ENCODE results near the gene GBF1. TPM values are rescaled to one million over a fixed set of nuclear protein-coding genes. Genes with fewer than 3 reads are reported as not detected.

The GBF1 gene
- total and polyA plus RNA-seq, 11 donors = 15.5 to 70.0 (median 48.2) TPM

- ATAC-seq = peak in 3 of 4 donors; percentile 30 to 46 (median 42)
- H3K27ac ChIP-seq = peak overlapping the region in 1 of 12 donors; percentile 4
Measured at GRCh38 chr10:102274062-102274461, 28.7 kb downstream of the GBF1 start.

GRCh38 chr10:102275343-102275742 lies 30.0 kb downstream of the GBF1 start:
- intact Hi-C loops (cut with DNase I) = no loop called here
- 57 to 83% (median 72%) methylated on average over 2 of the region's 2 CpGs for WGBS, 4 donors
- no peaks in the 10 kb centered on the region for H3K9me3 ChIP-seq
- no peak for TF ChIP-seq POLR2A (IDR thresholded peaks at IDR 0.05)
- TF ChIP-seq, protein P1, sequence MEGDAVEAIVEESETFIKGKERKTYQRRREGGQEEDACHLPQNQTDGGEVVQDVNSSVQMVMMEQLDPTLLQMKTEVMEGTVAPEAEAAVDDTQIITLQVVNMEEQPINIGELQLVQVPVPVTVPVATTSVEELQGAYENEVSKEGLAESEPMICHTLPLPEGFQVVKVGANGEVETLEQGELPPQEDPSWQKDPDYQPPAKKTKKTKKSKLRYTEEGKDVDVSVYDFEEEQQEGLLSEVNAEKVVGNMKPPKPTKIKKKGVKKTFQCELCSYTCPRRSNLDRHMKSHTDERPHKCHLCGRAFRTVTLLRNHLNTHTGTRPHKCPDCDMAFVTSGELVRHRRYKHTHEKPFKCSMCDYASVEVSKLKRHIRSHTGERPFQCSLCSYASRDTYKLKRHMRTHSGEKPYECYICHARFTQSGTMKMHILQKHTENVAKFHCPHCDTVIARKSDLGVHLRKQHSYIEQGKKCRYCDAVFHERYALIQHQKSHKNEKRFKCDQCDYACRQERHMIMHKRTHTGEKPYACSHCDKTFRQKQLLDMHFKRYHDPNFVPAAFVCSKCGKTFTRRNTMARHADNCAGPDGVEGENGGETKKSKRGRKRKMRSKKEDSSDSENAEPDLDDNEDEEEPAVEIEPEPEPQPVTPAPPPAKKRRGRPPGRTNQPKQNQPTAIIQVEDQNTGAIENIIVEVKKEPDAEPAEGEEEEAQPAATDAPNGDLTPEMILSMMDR (IDR thresholded peaks at IDR 0.05) = no peak
- no peak for DNase-seq
- no peak for ATAC-seq
- H3K27me3 ChIP-seq = no peaks in the 10 kb centered on the region
- peaks cover 0 to 53% (median 33%) of the 10 kb centered on the region in 12 donors for H3K4me1 ChIP-seq
- H3K36me3 ChIP-seq = peaks cover 0 to 17% (median 3%) of the 10 kb centered on the region in 9 donors
- H3K27ac ChIP-seq = no peak overlapping the region
- no peak overlapping the region for H3K4me3 ChIP-seq

More at GRCh38 chr10:102274062-102274461, 28.7 kb downstream of the GBF1 start:
- no peak for TF ChIP-seq POLR2A (IDR thresholded peaks at IDR 0.05)
- TF ChIP-seq, protein P1 (IDR thresholded peaks at IDR 0.05) = no peak
- H3K4me3 ChIP-seq = no peak overlapping the region
- H3K4me1 ChIP-seq = peaks cover 0 to 49% (median 25%) of the 10 kb centered on the region in 12 donors
- intact Hi-C loops (cut with DNase I) = no loop called here
- H3K27me3 ChIP-seq = no peaks in the 10 kb centered on the region
- H3K9me3 ChIP-seq = no peaks in the 10 kb centered on the region
- 41 to 51% (median 50%) methylated on average over 1 of the region's 1 CpG for WGBS, 4 donors
- DNase-seq = no peak
- peaks cover 0 to 21% (median 3%) of the 10 kb centered on the region in 9 donors for H3K36me3 ChIP-seq

GRCh38 chr10:102279104-102279503 lies 33.8 kb downstream of the GBF1 start:
- intact Hi-C loops (cut with DNase I) = no loop called here
- TF ChIP-seq, protein P1 (IDR thresholded peaks at IDR 0.05) = no peak
- no peak for TF ChIP-seq POLR2A (IDR thresholded peaks at IDR 0.05)
- no peaks in the 10 kb centered on the region for H3K9me3 ChIP-seq
- no peak overlapping the region for H3K4me3 ChIP-seq
- H3K27ac ChIP-seq = peak overlapping the region in 9 of 12 donors; percentile 78 to 93 (median 86)
- DNase-seq (no peak), ATAC-seq (no peak)
- H3K4me1 ChIP-seq = peaks cover 0 to 67% (median 51%) of the 10 kb centered on the region in 12 donors
- peaks cover 0 to 13% (median 3%) of the 10 kb centered on the region in 9 donors for H3K36me3 ChIP-seq
- H3K27me3 ChIP-seq = no peaks in the 10 kb centered on the region

DNA sequence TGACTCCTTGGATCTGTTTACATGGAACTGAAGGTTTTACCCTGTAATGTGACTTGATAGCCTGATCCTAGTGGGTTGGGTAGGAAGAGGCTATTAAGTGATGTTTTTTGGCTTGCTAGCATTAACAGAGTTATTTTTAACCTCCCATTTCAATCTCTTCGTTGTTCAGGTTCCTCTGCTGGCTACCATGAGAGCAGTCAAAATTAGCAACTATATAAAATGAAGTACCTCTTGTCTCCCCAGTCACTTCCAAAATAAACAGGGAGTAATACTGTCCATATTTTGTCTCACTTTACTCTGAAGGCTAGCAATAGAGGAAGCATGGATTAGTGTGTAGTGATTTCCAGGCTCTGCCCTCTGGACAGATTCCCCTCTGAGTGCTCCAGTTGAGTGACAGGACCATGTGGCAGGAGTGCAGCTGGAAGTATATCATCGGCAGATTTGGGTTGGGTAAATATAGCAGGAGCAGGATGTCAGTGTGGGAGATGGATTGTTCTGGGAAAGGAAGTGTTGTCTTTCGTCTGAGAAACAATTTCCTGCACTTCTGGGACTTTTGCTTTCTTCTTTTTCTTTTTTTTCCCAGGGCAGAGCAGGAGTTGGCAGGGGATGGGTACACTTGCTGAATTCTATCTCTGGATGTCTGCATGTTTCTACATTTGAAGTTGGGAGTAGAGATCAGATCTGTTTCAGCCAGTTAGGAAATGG lies 35.2 kb downstream of the GBF1 start:
- peak in 4 of 5 donors; percentile 61 to 67 (median 64) for DNase-seq
- Histone ChIP-seq H3K27ac (peak overlapping the region; percentile 42 to 93 (median 84)), H3K9me3 (no peaks in the 10 kb centered on the region), H3K4me1 (peaks cover 0 to 71% (median 55%) of the 10 kb centered on the region in 12 donors), H3K27me3 (no peaks in the 10 kb centered on the region), H3K4me3 (peak overlapping the region in 10 of 12 donors; percentile 3 to 50 (median 28)), H3K36me3 (peaks cover 0 to 14% (median 3%) of the 10 kb centered on the region in 9 donors)
- peak in 1 of 2 donors; percentile 24 for TF ChIP-seq POLR2A (IDR thresholded peaks at IDR 0.05)
- TF ChIP-seq, protein P1 (IDR thresholded peaks at IDR 0.05) = no peak
- intact Hi-C loops (cut with DNase I) = loop anchor here in 7 of 10 donors (1.0 to 10.0 kb wide), 5 partner anchors 33 to 54 kb away; partner anchors contain the start of genes GBF1 (in 4 of the 7) and PITX3 (in 1 of the 7)
- 0 to 2% (median 0%) methylated on average over 3 of the region's 3 CpGs for WGBS, 4 donors
- peak; percentile 88 to 97 (median 92) for ATAC-seq
